Measurements from ENCODE around the gene USH1G. TPM values are rescaled to one million over a fixed set of nuclear protein-coding genes. Genes with fewer than 3 reads are reported as not detected.

USH1G gene
- total RNA-seq, 1 experiment from 2014 or later: not detected

DNA sequence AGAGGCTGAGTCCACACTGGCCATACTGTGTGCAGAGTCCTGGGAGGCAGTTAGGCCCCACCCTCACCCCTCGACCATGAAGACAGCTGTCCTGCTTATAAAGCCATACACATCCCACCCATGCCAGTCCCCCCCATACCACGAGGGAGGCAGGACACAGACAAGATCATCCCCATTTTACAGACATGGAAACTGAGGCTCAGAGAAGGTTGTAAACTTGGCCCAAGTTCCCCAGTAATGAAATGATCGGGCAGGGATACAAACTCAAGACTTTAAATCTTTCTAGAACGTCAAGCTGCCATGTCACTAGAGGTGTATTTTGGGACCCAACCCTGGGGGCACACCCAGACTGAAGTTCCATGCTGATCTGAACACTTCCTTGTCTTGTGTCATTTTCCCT, 33.0 kb upstream of the USH1G start:
- in situ Hi-C loops (cut with HindIII; ENCODE audit: low pct_unique_long_range_greater_than_20kb, low sequenced_read_pairs): no loop called here
- DNase-seq (ENCODE audit: low read depth): no peak

DNA sequence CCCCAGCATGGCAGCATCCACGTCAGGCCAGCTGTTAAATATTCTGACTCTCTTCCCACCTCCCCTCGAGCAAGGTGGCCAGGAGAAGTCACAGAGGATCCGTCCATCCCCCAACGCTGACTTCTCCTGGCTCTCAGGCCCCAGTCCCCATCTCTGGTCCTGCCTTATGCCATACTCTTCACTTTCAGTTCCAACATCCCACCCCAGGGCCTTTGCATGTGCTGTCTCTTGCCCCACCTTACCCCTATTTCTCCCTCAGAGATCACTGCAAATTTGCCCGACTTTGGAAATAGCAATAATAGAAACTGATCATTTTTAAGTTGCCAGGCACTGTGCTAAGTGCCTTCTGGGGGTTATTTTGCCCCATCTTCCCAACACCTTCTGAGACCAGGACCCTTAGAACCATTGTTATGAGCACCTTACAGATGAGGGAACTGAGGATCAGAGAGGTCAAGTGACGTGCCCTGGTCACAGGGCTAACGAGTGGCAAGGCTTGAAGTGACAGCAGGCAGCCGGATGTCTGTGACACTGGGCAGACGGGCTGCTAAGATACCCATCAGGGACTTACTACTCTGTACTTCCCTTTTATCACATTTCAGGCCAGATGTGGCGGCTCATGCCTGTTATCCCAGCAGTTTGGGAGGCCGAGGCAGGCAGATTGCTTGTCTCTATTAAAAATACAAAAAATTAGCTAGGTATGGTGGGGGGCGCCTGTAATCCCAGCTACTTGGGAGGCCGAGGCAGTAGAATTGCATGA, 31.8 kb upstream of the USH1G start:
- no peak for DNase-seq (ENCODE audit: low read depth)
- in situ Hi-C loops (cut with HindIII; ENCODE audit: low pct_unique_long_range_greater_than_20kb, low sequenced_read_pairs): no loop called here

DNA sequence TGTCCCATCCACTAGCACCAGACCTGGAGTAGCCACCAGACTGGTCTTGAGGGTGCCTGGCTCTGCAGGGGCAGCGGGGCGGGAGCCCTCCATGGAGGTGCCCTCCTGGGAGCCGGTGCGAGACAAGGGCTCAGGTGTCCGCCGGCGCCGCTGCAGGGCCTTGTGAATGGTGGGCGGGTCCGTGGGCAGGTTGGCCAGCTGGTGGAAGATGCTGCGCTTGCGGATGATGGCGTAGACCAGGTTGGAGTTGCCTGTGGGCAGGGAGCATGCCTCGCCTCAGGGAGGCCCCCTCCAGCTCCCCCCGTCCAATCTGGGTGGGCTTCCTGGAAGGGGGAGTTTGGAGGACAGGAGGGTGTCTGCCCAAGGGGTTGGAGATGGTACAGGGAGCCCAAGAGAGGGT, 31.1 kb upstream of the USH1G start:
- no peak for DNase-seq (ENCODE audit: low read depth)
- in situ Hi-C loops (cut with HindIII; ENCODE audit: low pct_unique_long_range_greater_than_20kb, low sequenced_read_pairs): no loop called here

DNA sequence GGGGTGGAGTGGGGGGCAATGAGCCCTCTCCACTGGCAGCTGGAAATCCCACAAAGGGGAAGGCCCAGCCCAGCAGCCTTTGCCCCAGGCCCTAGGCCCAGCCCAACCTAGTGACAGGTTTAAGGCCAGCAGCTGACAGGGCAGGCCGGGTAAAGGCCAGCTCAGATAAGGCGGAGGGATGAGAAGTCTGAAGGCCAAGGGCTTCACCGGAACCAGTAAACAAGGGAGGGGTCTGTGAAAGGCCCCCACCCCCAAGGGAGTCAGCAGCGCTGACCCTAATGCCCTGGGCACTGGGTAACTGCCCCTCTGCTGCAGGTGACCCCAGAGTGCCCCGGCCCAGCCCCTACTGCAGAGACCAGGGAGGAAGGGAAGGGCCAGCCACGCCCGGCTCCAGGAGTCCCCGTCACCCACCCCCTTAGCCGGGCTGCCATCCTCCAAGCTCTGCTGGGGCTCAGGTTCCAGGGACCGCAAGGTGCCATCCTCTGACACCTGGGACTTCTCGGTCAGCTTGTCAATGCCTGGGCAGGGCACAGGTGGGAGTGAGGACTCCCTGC, 30.2 kb upstream of the USH1G start:
- in situ Hi-C loops (cut with HindIII; ENCODE audit: low pct_unique_long_range_greater_than_20kb, low sequenced_read_pairs): no loop called here
- no peak for DNase-seq (ENCODE audit: low read depth)

DNA sequence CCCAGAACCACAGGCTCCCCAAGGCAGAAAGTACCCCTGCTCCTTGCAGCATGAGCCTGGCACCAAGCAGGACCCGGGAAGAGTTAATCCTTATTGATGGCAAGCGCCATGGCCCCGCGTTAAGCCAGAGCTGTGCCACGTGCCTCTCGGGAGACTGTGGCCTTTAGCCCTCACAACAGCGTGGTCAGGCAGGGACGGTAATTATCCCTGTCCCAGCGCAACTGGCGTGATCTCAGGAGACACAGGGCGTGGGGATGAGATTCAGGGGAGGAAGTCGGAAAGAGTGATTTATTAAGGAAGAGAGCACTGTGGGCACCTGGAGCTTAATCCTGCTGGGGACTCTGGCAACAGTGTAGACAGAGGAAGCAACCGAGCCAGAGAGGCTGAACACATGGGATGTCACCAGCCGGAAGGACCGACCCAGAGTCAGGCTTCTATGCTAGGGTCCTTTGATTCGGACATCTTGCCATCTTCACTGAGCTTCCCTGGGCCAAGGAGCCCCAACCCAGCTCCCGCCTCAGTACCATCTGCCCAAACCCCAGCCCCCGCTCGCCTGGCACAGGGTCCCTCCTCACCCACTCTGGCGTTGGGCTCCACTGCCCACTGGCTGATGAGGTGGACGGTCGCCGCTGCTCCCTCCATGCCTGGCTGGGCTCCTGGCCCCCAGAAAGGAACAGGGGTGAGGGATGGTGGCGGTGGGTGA, 29.5 kb upstream of the USH1G start:
- in situ Hi-C loops (cut with HindIII; ENCODE audit: low pct_unique_long_range_greater_than_20kb, low sequenced_read_pairs): no loop called here
- no peak for DNase-seq (ENCODE audit: low read depth)

DNA sequence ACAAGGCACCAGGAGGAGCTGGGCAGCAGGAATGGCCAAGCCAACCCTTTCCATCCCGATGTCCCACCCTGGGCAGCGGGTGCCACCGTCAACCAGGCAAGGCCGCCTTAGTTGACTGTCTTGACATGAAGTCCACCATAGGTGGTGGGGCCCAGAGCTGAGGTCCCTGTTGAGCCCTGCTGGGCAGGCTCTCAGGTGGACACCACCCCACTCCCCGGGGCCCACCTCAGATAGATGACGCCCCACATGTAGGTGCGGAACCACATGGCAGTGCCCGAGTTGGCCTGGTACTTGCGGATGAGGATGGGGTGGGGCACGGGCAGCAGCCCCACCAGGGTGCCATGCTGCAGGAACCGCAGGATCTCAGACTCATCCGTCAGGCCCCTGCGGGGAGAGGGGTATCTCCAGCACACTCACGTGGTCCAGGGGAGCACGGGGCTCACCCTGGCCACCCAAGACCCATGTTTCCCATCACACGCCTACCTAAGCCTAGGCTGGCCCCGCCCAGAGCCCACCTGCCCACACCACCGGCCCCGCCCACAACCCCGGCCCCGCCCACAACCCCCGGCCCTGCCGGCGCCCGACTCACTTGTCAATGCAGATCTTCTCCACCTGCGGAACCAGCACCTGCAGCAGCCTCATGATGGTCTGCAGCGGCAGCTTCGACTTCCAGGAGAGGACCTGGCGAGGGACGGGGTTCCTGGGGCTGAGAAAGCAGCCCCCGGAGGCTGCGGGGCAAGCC, 28.8 kb upstream of the USH1G start:
- no peak for DNase-seq (ENCODE audit: low read depth)
- in situ Hi-C loops (cut with HindIII; ENCODE audit: low pct_unique_long_range_greater_than_20kb, low sequenced_read_pairs): no loop called here

DNA sequence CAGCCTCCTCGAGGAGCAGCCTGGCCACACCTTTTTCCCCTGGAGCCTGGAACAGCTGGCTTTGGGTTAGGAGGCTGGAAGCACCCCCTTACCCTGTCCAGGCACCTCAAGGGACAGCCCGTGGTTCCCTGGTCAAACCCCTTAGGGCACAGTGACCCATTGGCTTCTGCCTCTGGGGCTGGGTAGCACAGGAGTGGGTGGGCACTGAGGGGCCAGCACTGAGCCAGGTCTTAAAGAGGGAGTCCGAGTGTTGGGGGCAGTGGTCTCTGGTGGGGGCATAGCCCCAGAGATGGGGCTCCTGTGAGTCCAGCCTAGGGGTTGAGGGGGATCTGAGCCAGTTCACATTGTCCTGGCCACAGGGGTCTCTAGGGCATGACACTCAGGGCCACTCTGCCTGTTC, 28.0 kb upstream of the USH1G start:
- DNase-seq (ENCODE audit: low read depth): no peak
- in situ Hi-C loops (cut with HindIII; ENCODE audit: low pct_unique_long_range_greater_than_20kb, low sequenced_read_pairs): no loop called here

DNA sequence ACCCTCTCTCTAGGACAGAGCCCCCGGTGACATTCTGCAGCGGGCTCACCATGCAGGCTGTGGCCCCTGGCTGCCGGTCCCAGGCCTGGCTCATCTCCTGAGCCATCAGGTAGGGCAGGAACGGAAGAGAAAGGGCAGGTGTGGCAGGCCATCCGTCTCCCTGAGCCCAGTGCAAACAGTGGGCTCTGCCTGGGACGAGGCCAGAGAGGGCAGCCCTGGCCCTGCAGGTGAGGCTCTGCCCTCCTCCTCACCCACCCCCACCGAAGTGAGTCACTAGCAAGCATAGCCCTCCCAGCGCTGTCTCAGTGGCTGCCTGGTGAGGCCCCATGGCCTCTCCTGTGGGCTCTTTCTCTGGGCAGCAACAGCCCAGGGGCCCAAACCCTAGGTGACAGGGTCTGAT, 27.2 kb upstream of the USH1G start:
- no peak for DNase-seq (ENCODE audit: low read depth)
- in situ Hi-C loops (cut with HindIII; ENCODE audit: low pct_unique_long_range_greater_than_20kb, low sequenced_read_pairs): no loop called here

DNA sequence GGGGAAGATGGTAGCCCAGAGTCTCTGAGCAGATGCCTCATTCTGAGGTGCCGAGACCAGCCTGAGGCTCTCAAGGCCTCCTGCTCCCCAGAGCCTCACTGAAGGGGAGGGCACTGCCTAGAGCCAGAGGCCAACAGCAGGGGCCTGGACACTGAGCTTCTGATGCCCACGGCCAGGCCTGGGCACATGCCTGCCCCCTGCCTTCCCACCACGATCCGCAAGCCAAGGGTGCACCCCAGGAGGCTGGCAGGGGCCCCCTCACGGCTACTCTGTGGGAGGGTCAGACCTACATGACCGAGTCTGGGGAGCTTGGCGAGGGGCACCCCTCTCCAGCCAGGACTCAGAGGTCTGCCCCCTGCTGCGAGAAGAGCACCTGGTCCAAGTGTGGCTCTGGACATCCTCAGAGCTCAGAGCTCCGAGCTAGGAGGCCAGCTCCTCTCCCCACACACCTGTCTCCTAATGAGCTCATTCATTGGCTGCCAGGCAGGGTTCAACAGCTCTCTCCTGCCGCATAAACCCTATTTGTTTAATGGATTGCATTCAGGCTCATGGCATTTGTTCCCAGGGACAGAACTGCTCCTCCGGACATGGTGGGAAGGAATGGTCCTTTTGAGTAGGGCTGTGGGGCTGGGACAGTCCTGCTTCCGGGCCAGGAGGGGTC, 26.5 kb upstream of the USH1G start:
- in situ Hi-C loops (cut with HindIII; ENCODE audit: low pct_unique_long_range_greater_than_20kb, low sequenced_read_pairs): no loop called here
- DNase-seq (ENCODE audit: low read depth): no peak

DNA sequence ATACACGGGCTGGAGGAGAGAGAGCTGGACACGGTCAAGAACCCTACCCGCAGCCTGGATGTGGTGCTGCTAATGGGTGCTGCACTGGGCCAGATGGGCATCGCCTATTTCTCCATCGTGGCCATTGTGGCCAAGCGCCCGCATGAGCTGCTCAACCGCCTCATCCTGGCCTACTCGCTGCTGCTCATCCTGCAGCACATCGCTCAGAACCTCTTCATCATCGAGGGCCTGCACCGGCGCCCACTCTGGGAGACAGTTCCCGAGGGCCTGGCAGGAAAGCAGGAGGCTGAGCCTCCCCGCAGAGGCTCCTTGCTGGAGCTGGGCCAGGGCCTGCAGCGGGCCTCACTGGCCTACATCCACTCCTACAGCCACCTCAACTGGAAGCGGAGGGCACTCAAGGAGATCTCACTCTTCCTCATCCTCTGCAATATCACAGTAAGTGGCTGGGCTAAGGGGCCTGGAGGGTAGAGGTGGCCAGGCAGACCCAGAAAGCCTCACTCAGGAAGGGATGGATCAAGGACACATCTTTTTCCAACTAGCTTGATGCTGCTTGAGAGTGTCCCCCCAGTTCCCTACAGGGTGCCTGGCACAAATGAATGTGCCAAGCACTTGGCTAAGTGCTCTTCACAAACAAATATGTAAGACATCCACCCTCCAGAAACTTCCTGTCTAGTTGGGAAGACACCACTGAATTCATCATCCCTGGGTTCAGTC, 24.1 kb upstream of the USH1G start:
- in situ Hi-C loops (cut with HindIII; ENCODE audit: low pct_unique_long_range_greater_than_20kb, low sequenced_read_pairs): no loop called here
- DNase-seq (ENCODE audit: low read depth): no peak

DNA sequence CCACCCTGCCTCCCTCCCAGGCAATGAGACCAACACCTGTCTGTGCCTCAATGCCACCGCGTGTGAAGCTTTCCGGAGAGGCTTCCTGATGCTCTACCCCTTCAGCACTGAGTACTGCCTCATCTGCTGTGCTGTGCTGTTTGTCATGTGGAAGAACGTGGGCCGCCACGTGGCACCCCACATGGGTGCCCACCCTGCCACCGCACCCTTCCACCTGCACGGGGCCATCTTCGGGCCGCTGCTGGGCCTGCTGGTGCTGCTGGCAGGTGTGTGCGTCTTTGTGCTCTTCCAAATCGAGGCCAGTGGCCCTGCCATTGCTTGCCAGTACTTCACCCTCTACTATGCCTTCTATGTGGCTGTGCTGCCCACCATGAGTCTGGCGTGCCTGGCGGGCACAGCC, 23.6 kb upstream of the USH1G start:
- DNase-seq (ENCODE audit: low read depth): no peak
- in situ Hi-C loops (cut with HindIII; ENCODE audit: low pct_unique_long_range_greater_than_20kb, low sequenced_read_pairs): no loop called here

DNA sequence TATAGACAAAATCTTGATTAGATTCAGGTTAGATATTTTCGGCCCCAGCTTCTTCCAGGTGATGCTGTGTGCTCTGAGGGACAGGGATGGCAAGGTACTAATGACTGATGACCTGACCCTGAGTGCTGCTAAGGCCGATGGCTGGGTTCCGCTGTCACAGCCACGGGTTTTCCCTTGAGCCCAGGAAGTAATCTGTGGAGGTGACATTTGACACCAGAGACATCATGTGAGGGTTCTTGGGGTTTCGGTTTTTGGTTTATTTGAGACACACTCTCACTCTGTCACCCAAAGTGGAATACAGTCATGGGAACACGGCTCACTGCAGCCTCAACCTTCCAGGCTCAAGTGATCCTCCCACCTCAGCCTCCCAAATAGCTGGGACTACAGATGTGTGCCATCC, 22.5 kb upstream of the USH1G start:
- in situ Hi-C loops (cut with HindIII; ENCODE audit: low pct_unique_long_range_greater_than_20kb, low sequenced_read_pairs): no loop called here
- DNase-seq (ENCODE audit: low read depth): no peak

DNA sequence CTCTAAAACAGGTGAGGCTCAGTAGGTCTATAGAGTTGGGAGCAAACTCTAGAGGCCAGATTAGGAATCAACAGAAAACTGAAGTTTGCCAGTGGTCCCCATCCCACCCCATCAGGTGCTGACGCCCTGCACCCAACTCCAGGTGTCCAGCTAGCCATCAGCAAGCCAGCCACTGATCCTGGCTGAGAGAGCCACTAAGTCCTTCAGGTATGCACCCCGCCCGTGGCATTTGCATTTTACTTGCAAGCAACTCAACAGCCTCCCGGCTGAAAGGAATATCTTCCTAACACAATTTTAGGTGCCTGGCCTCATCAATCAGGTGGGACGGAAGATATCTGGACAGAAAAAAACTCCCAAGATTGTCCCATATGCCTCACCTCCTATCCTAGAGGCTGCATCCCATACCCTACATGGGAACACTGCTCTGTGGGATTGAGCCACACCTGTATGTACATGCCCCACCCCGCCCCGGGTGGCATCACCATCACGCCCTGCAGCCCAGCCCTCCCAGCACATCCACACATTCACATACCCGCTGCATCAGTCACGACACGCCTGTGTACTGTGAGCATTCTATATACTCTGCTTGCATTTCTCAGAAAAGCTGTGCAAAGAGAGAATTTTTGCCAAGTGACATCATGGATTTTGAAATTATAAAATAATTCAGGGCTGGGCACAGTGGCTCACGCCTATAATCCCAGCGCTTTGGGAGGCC, 20.9 kb upstream of the USH1G start:
- DNase-seq (ENCODE audit: low read depth): no peak
- in situ Hi-C loops (cut with HindIII; ENCODE audit: low pct_unique_long_range_greater_than_20kb, low sequenced_read_pairs): no loop called here

DNA sequence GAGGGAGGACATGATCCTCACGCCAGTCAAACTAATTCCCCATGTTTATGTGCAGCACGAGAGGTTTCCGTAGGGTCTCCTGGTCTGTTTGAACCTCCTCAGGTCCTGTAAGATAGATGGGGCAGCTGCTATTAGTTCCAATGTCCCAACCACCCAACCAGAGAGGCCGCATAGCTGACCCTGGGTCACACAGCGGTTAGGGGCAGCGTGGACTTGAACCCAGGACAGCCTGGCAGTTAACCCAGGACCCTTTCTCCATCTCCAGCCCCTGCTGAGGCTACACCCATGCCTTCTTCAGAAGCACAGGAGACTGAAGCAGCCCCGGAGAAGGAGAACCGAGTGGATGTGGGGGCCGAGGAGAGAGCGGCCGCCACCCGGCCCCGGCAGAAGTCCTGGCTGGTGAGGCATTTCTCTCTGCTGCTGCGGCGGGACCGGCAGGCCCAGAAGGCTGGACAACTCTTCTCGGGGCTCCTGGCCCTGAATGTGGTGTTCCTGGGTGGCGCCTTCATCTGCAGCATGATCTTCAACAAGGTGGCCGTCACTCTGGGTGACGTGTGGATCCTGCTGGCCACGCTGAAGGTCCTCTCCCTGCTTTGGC, 18.2 kb upstream of the USH1G start:
- in situ Hi-C loops (cut with HindIII; ENCODE audit: low pct_unique_long_range_greater_than_20kb, low sequenced_read_pairs): no loop called here
- no peak for DNase-seq (ENCODE audit: low read depth)

DNA sequence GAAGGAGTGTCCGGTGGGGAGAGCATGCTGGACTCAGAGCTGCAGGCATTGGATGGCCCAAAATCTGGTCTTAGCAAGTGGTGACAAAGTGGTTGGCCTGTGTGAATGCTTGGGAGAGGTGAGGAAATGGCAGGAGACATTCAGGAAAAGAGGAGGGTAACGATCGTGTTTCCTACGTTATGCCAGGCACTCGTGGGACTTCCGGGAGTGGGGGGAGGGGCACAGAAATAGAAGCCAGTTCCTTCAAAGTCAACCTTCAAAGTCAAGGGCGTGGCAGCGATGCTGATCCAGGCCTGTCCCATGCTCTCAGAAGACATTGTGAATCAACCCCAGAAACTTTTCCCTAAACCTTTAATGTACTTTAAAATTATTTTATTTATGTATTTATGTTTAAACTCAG, 16.5 kb upstream of the USH1G start:
- in situ Hi-C loops (cut with HindIII; ENCODE audit: low pct_unique_long_range_greater_than_20kb, low sequenced_read_pairs): no loop called here

DNA sequence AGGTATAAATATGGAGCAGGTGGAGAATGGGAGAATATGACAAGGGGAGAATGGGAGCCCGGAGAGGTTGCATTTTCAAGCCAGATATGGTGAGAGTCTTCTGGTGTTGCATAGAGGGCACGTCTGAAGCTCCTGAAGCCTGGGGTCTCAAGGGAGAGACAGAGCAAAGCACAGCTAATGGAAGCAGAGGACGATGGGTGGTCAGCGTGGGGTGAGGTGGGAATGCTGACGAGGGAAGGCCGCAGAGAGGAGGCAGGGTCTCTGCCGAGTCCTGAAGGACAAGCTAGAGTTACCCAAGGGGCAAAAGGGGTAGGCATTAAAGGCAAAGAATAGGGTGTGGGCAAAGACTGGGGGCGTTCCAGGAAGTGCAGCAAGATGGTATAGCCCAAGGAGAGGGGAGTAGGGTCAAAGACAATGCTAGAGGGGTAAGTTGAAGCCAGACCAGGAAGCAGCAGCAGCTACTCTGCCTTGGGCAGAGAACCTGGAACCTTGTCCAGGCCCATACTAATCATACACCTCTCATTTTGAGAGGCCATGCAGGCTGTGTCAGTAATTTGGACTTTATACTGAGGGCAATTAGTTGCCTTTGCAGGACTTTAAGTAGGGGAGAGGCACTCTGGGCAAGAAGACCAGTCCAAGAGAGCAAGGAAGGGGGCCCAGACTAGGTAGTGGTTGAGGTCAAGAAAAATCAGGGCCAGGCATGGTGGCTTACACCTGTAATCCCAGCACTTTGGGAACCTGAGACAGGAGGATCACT, 15.3 kb upstream of the USH1G start:
- no peak for DNase-seq (ENCODE audit: low read depth)
- in situ Hi-C loops (cut with HindIII; ENCODE audit: low pct_unique_long_range_greater_than_20kb, low sequenced_read_pairs): no loop called here

More for the DNA sequence above, 16.5 kb upstream of the USH1G start:
- DNase-seq (ENCODE audit: low read depth): no peak
